Heart right ventricle (tissue), 16 donors: ENCODE data around the gene CPNE4. TPM values are rescaled to one million over a fixed set of nuclear protein-coding genes. Genes with fewer than 3 reads are reported as not detected.

Experiments
- ATAC-seq, 8 donors: fragments of 200-7000 bp; cut with Tn5 transposase; one replicate each; pipeline ENCODE4 v1.9.1; 2020; ENCODE audit warnings: mild to moderate bottlenecking in 8 of 8, moderate library complexity in 8 of 8, moderate number of reproducible peaks in 1 of 8
- DNase-seq, 2 donors: peaks; one replicate each; pipeline ENCODE4 v3.0.0-alpha.2; 2020
- H3K27ac ChIP-seq, 10 donors: fragments of 200-600 bp; sonication (generic) in 2 of 10; one replicate each; pipeline versions ENCODE4 v1.5.0 to v1.8.0; 2020 to 2022; ENCODE audit warnings: mild to moderate bottlenecking in 3 of 10
- H3K27me3 ChIP-seq, 7 donors: fragments of 200-600 bp; one replicate each; pipeline ENCODE4 v1.8.0; 2021 to 2022; ENCODE audit warnings: mild to moderate bottlenecking in 2 of 7
- H3K36me3 ChIP-seq, 9 donors: fragments of 200-600 bp; sonication (generic) in 1 of 9; one replicate each; pipeline versions ENCODE4 v1.5.0 to v1.8.0; 2020 to 2022; ENCODE audit warnings: mild to moderate bottlenecking in 2 of 9
- H3K4me1 ChIP-seq, 9 donors: fragments of 200-600 bp; sonication (generic) in 1 of 9; one replicate each; pipeline versions ENCODE4 v1.5.0 to v1.8.0; 2020 to 2022; ENCODE audit warnings: mild to moderate bottlenecking in 4 of 9
- H3K4me3 ChIP-seq, 10 donors: fragments of 200-600 bp; sonication (generic) in 2 of 10; one replicate each; pipeline versions ENCODE4 v1.5.0 to v1.8.0; 2020 to 2022; ENCODE audit warnings: mild to moderate bottlenecking in 7 of 10, moderate library complexity in 2 of 10
- H3K9me3 ChIP-seq, 11 donors: fragments of 200-600 bp in 10 of 11; sonication (generic) in 2 of 11; one replicate each; pipeline versions ENCODE4 v1.5.0 to v1.8.0; 2013 to 2022; ENCODE audit warnings: mild to moderate bottlenecking in 2 of 11, control low read depth in 1 of 11, moderate library complexity in 1 of 11
- WGBS, 2 donors: extraction: QIAGEN DNeasy Blood & Tissue Kit; methylation state at CpG; one replicate each; pipeline ENCODE4 v1.1.7; 2013; ENCODE audit warnings: inconsistent platforms in 1 of 2; 5-methylcytosine and 5-hydroxymethylcytosine counted together
- intact Hi-C, 10 donors: fragments of 100-400 bp; cut with DNase I; formaldehyde crosslinking; loops; one replicate each; pipeline versions ENCODE4 v1.11.1 to v1.14.2; 2022
- polyA plus RNA-seq, 2 donors: library from polyadenylated mRNA; stranded (reverse); fragments of 200-250 nt; gene quantifications; one replicate each; pipeline ENCODE4 v1.2.3, GENCODE V29; 2013
- total RNA-seq, 10 donors: library from RNA; stranded (reverse); fragmentation: NEBNext Ultra II Directional in 3 of 10; extraction: Animal tissue kit (Norgen Biotek cat#: 25700) in 3 of 10; gene quantifications; one replicate each; pipeline versions ENCODE4 v1.2.1 to v1.2.4, GENCODE V29; 2021 to 2023
- TF ChIP-seq, protein P1 (sequence below), 9 donors: fragments of 200-600 bp; sonication (generic) in 2 of 9; IDR thresholded peaks; one replicate each; pipeline versions ENCODE4 v1.5.0 to v1.8.0; 2021 to 2022; ENCODE audit warnings: antibody characterized with exemption in 9 of 9, mild to moderate bottlenecking in 5 of 9, moderate library complexity in 1 of 9
- donor health status: Arrhythmogenic right ventricular cardiomyopathy.
- donor health status: ischemic (EF 13 %, LVEDD 7.1; RV severe dilation, severe dysfunction).
- donor health status: healthy with polysubstance abuse.
- donor health status: DM: no; HTN: yes; CAD: no.
- donor health status: DM: no; HTN: no; CAD: no.
- donor health status: ischemic (EF 25% LVEDD 6.9; RV normal size, moderate dysfunction).
- donor health status: ischemic (EF 25% LVEDD 5.7; RV mildly dilated, moderate dysfunction).
- donor health status: healthy.
- donor health status: DM: yes; HTN: yes; CAD: no.
- donor health status: Ischemic cardiomyopathy.
- donor health status: ischemic (EF 35%, LVEDD 5.7; RV mildly dilated, moderate dysfunction).
- donor health status: nonischemic (EF 11% LVEDD 7.7; RV severe dilation, severe dysfunction).
- donor health status: DM: yes; HTN: yes; CAD: no.
- donor health status: PGD.
- donor health status: ischemic (EF 29% LVEDD 5.4; RV normal size, mild dysfunction).
- donor health status: nonischemic (EF 23%, LVEDD 6.1; RV moderate dilation, normal function).

Gene CPNE4
- total and polyA plus RNA-seq, 12 donors = 1.5 to 116 (median 24.8) TPM

DNA sequence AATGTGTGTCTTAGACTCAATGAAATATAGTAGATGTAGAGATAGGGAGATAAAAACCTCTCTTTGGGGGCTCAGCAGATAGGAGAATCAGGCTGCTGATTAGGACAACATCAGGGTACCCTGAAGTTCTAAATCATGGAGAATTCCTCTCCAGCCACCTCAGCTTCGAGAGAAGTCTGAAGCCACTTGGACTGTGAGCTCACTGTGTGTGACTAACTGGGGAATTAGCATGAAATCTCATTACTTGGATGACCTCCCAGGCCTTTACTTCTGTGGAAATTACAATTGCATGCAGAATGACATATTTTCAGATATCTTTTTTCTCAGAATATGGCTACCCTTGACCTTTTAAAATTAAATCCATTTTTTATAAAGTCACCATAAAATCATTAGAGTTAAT lies 404.0 kb downstream of the CPNE4 start:
- 59 to 64% methylated on average over 1 of the region's 1 CpG for WGBS, 2 donors
- H3K27ac ChIP-seq = no peak overlapping the region
- DNase-seq = no peak
- intact Hi-C loops = no loop called here
- TF ChIP-seq, protein P1, sequence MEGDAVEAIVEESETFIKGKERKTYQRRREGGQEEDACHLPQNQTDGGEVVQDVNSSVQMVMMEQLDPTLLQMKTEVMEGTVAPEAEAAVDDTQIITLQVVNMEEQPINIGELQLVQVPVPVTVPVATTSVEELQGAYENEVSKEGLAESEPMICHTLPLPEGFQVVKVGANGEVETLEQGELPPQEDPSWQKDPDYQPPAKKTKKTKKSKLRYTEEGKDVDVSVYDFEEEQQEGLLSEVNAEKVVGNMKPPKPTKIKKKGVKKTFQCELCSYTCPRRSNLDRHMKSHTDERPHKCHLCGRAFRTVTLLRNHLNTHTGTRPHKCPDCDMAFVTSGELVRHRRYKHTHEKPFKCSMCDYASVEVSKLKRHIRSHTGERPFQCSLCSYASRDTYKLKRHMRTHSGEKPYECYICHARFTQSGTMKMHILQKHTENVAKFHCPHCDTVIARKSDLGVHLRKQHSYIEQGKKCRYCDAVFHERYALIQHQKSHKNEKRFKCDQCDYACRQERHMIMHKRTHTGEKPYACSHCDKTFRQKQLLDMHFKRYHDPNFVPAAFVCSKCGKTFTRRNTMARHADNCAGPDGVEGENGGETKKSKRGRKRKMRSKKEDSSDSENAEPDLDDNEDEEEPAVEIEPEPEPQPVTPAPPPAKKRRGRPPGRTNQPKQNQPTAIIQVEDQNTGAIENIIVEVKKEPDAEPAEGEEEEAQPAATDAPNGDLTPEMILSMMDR (IDR thresholded peaks at IDR 0.05) = no peak
- no peak for ATAC-seq
- no peaks in the 10 kb centered on the region for H3K36me3 ChIP-seq
- H3K9me3 ChIP-seq = no peaks in the 10 kb centered on the region
- H3K4me1 ChIP-seq = no peaks in the 10 kb centered on the region
- peaks cover 0 to 4% (median 0%) of the 10 kb centered on the region in 7 donors for H3K27me3 ChIP-seq
- H3K4me3 ChIP-seq = no peak overlapping the region

DNA sequence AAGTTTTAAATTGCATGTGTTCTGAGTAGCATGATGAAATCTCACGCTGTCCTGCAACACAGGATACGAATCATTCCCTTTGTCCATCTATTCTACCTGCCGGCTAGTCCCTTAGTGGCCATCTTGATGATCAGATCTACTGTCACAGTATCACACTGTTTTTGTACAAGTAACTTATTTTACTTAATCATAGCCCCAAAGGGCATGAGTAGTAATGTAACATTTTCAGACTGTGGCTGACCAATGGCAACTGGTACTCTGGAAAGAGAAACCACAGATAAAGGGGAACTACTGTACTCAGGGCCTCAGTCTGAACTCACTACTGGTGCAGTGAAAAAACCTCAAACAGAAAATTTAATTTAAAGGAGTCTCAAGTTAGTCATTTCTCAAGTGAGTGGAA lies 404.7 kb downstream of the CPNE4 start:
- 83 to 84% methylated on average over 3 of the region's 3 CpGs for WGBS, 2 donors
- Histone ChIP-seq H3K36me3 (no peaks in the 10 kb centered on the region), H3K4me3 (no peak overlapping the region), H3K27me3 (peaks cover 0 to 4% (median 0%) of the 10 kb centered on the region in 7 donors), H3K27ac (no peak overlapping the region), H3K4me1 (no peaks in the 10 kb centered on the region), H3K9me3 (no peaks in the 10 kb centered on the region)
- ATAC-seq (no peak), DNase-seq (no peak)
- intact Hi-C loops = no loop called here
- TF ChIP-seq, protein P1 (IDR thresholded peaks at IDR 0.05) = no peak

DNA sequence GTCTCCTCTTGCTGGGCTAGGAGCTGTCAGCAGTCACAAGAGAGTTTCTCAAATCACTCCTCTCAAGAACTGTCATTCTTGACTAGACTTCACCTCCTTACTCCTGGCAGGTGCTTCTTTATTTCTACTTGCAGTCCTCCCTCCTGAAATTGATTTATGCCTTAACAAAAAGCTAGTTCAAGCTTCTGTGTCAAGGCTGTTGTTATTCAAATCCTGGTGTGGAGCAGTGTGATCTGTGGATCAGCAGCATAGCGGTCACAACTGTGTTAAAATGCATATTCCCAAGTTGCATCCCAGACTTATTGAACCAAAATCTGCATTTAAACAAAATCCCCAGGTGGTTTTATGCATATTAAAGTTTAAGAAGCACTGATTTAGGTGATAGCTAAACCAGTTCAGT lies 411.4 kb downstream of the CPNE4 start:
- Histone ChIP-seq H3K27me3 (no peaks in the 10 kb centered on the region), H3K4me1 (no peaks in the 10 kb centered on the region), H3K9me3 (no peaks in the 10 kb centered on the region), H3K27ac (no peak overlapping the region), H3K36me3 (no peaks in the 10 kb centered on the region), H3K4me3 (no peak overlapping the region)
- WGBS, 2 donors = 93 to 98% methylated on average over 1 of the region's 1 CpG
- DNase-seq = no peak
- no peak for ATAC-seq
- TF ChIP-seq, protein P1 (IDR thresholded peaks at IDR 0.05) = no peak
- intact Hi-C loops = no loop called here

DNA sequence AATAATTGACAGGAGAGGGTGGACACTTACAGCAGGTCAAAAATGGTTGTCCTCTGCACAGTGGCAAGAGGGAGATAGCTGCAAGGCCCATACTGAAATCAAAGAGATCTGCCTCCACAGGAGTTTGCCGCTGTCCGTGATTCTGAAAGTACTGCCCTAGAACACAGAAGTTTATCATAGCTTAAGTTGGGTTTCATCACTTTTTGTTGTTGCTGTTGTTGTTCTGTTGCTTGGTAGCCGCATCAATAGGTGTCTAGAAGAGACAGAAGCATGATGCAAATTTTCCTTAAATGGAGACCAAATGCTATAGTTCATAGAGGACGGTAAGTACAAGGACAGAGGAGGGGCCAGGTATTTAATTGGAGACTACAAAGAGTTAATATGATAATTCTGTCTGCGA lies 412.1 kb downstream of the CPNE4 start:
- Histone ChIP-seq H3K9me3 (no peaks in the 10 kb centered on the region), H3K27me3 (no peaks in the 10 kb centered on the region), H3K27ac (no peak overlapping the region), H3K36me3 (no peaks in the 10 kb centered on the region), H3K4me3 (no peak overlapping the region), H3K4me1 (no peaks in the 10 kb centered on the region)
- intact Hi-C loops = no loop called here
- TF ChIP-seq, protein P1 (IDR thresholded peaks at IDR 0.05) = no peak
- ATAC-seq = no peak
- no peak for DNase-seq
- 80% methylated on average over 5 of the region's 5 CpGs for WGBS, 2 donors
